Stimulated activated CD4-positive, alpha-beta T cell treated with anti-CD3 and anti-CD28 coated beads, TNF-alpha, amount 100 ng/mL, for 24 hours (primary cell): ENCODE data around the gene AFF4.
A peak's percentile ranks its signal among the peaks of the same experiment; 100 is the strongest.

ENCODE experiments used
- DNase-seq, 3 experiments: peaks; one replicate each; pipeline ENCODE4 v3.0.0-alpha.2; 2020; ENCODE audit warnings: low read depth in 3 of 3

Gene AFF4

DNA sequence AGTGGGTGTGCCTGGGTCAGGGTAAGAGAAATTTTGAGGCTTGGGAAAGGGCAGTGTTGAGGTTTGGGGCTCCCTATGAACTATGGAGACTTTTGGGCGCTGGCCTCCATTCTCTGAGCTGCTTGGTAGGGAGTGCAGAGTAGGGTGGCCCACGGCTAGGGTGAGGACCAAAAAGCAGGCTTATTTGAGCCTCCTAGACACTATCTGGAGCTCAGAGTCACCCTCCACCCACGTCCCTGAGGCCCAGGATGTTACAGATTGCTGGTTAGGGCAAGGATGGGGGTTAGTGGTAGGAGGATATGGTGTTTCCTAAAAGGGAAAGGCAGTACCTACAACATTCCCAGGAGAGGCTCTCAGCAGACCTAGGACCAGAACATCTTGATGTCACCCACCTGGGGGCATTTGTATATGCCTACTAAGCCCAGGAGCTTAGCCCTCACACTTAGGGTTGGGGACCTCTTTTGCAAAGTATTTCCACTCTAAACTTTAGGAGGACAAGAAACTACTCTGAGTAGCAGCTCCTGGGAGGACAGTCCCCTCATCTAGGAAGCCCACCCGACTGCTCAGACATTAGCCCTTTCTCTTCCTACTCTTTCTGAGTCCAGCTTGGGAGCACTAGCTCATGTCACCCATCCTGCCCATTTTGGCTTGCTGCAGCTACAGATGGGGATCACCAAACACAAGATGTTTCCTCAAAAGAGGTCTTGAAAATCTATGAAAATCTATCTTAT, 135.3 kb downstream of the AFF4 start:
- no peak for DNase-seq

DNA sequence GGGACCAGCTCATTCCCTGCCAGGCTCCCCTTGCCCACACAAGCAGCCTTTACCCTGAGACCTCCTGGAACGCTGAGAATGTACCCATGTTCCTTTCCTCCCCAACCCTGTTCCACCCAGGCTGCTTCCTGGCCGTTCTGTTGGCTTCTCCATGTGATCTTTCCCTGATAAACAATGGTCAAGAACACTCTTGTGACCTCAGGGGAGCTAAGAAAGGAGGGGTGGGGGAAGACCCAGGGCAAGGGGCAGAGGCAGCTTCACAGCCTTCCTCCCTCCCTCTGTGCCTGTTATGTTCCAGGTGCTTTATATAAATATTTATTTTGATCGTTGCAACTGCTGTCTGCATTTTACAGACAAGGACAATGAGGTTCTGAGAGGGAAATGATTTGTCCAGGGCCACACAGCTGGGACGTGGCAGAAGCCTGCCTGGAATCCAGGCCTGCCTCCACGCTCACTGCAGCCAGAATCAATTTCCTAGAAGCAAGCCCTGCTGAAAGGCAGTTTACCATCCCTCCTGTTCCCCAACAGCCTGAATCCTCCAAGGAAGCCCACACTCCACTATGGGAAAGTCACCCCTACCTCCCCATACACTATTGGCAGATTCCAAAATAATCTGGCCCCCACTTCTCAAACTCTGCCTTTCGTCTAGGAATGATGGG, 136.9 kb downstream of the AFF4 start:
- DNase-seq, result no peak

DNA sequence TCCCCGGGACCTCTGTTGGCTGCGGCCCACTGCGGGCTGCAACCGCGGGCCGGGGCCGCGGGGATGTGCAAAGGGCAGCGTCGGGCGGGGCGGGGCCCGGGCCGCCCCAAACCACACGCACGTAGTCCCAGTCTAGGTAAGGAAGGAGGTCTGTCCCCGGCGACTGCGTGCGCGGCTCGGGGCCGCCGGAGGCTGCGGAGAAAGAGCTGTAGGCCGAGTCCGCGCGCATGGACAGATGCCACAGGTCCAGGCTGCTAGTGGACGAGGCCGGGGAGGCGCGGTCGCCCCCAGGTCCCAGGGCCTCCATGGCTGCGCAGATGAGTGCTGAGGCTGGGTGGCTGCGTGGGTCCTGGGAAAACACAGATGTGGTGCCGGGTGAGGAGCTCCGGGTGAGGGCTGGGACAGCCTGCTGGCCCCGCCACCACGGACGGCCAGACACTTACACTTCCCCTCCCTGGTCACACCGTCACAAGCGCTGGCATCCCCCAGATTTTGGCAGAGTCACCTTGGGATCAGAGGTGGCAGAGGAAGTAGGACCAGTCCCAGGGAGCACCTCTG, 137.5 kb downstream of the AFF4 start:
- DNase-seq, result peak in 1 of 3 experiments; percentile 22
